Stimulated activated CD8-positive, alpha-beta memory T cell treated with anti-CD3 and anti-CD28 coated beads, Interleukin-7, amount 100 ng/mL, for 48 hours (primary cell): Measurements from ENCODE around the gene TCF3.

Experiments used
- DNase-seq, 2 donors: peaks; one replicate each; pipeline ENCODE4 v3.0.0-alpha.2; 2020; ENCODE audit warnings: low read depth in 1 of 2; ENCODE audit errors: extremely low read depth in 1 of 2

Gene TCF3

GRCh38 chr19:1590641-1591397, 61.6 kb downstream of the TCF3 start:
- no peak for DNase-seq

- no peak for DNase-seq
Measured at GRCh38 chr19:1587872-1588271, 64.5 kb downstream of the TCF3 start.

GRCh38 chr19:1585243-1585580, 67.2 kb downstream of the TCF3 start:
- DNase-seq, result no peak

- no peak for DNase-seq
Measured at GRCh38 chr19:1584500-1585242, 67.7 kb downstream of the TCF3 start.

- no peak for DNase-seq
Measured at GRCh38 chr19:1582201-1582600, 70.2 kb downstream of the TCF3 start.

- no peak for DNase-seq
Measured at GRCh38 chr19:1580957-1581356, 71.5 kb downstream of the TCF3 start.

GRCh38 chr19:1580382-1580781, 72.0 kb downstream of the TCF3 start:
- DNase-seq, result no peak

GRCh38 chr19:1579222-1579621, 73.2 kb downstream of the TCF3 start:
- no peak for DNase-seq

- no peak for DNase-seq
Measured at GRCh38 chr19:1577929-1578618, 74.3 kb downstream of the TCF3 start.

GRCh38 chr19:1577090-1577928, 75.1 kb downstream of the TCF3 start:
- DNase-seq, result no peak

- no peak for DNase-seq
Measured at GRCh38 chr19:1576242-1577089, 75.9 kb downstream of the TCF3 start.

GRCh38 chr19:1575323-1576241, 76.8 kb downstream of the TCF3 start:
- DNase-seq, result no peak

- DNase-seq, result no peak
Measured at GRCh38 chr19:1574354-1575136, 77.9 kb downstream of the TCF3 start.

GRCh38 chr19:1572795-1573194, 79.6 kb downstream of the TCF3 start:
- DNase-seq, result no peak

GRCh38 chr19:1571358-1571757, 81.1 kb downstream of the TCF3 start:
- no peak for DNase-seq

- no peak for DNase-seq
Measured at GRCh38 chr19:1570836-1571235, 81.6 kb downstream of the TCF3 start.

- DNase-seq, result no peak
Measured at GRCh38 chr19:1569997-1570396, 82.4 kb downstream of the TCF3 start.

- peak; percentile 59 to 63 for DNase-seq
Measured at GRCh38 chr19:1568320-1569019, 83.9 kb downstream of the TCF3 start, which contains the start of gene MEX3D. Gene MEX3D, minus strand, starts transcription at chr19:1568325. Its CDS starts 267 bp downstream, at chr19:1568058.
